ENCODE measurements around the gene CAMKK1.

GRCh38 chr17:3815925-3816324 lies 76.9 kb downstream of the CAMKK1 start:
- no peak for TF ChIP-seq EZH2 (IDR thresholded peaks at IDR 0.05)
- no peak for TF ChIP-seq POLR2AphosphoS5 (IDR thresholded peaks at IDR 0.05; ENCODE audit: borderline replicate concordance, low read depth, low read length)

All from SK-N-MC (cell line).